HepG2 (cell line): ENCODE data around the gene FBH1. TPM values are rescaled to one million over a fixed set of nuclear protein-coding genes. Genes with fewer than 3 reads are reported as not detected.
A peak's percentile ranks its signal among the peaks of the same experiment; 100 is the strongest.

Experiments
- ATAC-seq: fragments of 200-7000 bp; cut with Tn5 transposase; 3 replicates; pipeline ENCODE4 v1.9.1; 2020; ENCODE audit warnings: mild to moderate bottlenecking, moderate library complexity
- BruUV-seq: library from RNA; stranded (reverse); fragments of 400-500 nt; replicated peaks from 2 replicates; lab custom pipeline; 2021; lab: Mats Ljungman, UMichigan
- CTCF ChIA-PET: fragments of 300-600 bp; formaldehyde crosslinking; extraction: SDS; loops from one replicate; lab custom pipeline; 2021; ENCODE audit warnings: low total read pairs, inconsistent platforms, low intra/inter-chr PET ratio; lab: Yijun Ruan, JAX
- POLR2A ChIA-PET: fragments of 350-600 bp; sonication (Branson Sonifier 250); formaldehyde crosslinking; loops from one replicate; lab custom pipeline; 2020; ENCODE audit warnings: antibody characterized with exemption, inconsistent platforms; lab: Yijun Ruan, JAX
- DNase-seq: peaks from one replicate; pipeline ENCODE4 v3.0.0-alpha.2; 2015; ENCODE audit warnings: low spot score
- FAIRE-seq: peaks from 3 replicates; lab custom pipeline; 2011; peaks lifted over from hg19 to GRCh38; lab: Jason Lieb, UNC
- H2AFZ ChIP-seq: one replicate; pipeline ENCODE4 v1.6.1; 2011; ENCODE audit warnings: low read length, inconsistent platforms
- H3K27ac ChIP-seq: fragments of 300-600 bp; 3 replicates; pipeline ENCODE4 v1.8.0; 2011; ENCODE audit warnings: mixed run types, mild to moderate bottlenecking, mixed read lengths, low read length, inconsistent platforms; ENCODE audit not compliant: insufficient read depth; ENCODE audit errors: extremely low read length
- H3K27me3 ChIP-seq, 2 experiments: fragments of 200-600 bp in 1 of 2; 2 replicates in 1 of 2; 3 replicates in 1 of 2; pipeline versions ENCODE4 v1.6.0 to v1.8.0; 2011; ENCODE audit warnings: low read length in 2 of 2, mild to moderate bottlenecking in 2 of 2, moderate library complexity in 2 of 2, inconsistent platforms in 1 of 2; ENCODE audit not compliant: insufficient read depth in 2 of 2, control insufficient read depth in 1 of 2
- H3K36me3 ChIP-seq, 2 experiments: fragments of 200-600 bp in 1 of 2; replicated peaks in 1 of 2; 2 replicates in 1 of 2; 3 replicates in 1 of 2; pipeline versions ENCODE4 v1.5.1 to v1.8.0; 2011; ENCODE audit warnings: low read length in 2 of 2, inconsistent platforms in 1 of 2; ENCODE audit not compliant: insufficient read depth in 2 of 2, control insufficient read depth in 1 of 2
- H3K4me1 ChIP-seq: 2 replicates; pipeline ENCODE4 v1.5.1; 2012; ENCODE audit warnings: low read length, inconsistent platforms; ENCODE audit not compliant: insufficient read depth
- H3K4me2 ChIP-seq: 2 replicates; pipeline ENCODE4 v1.6.0; 2011; ENCODE audit warnings: low read depth, low read length, inconsistent platforms
- H3K4me3 ChIP-seq, 3 experiments: fragments of 200-600 bp in 1 of 3; sonication (generic), shearing (Covaris generic) in 1 of 3; replicated peaks in 1 of 3; 2 replicates each; pipeline ENCODE4 v1.5.1; 2011 to 2016; ENCODE audit warnings: low read length in 3 of 3, inconsistent platforms in 2 of 3, low read depth in 2 of 3, mild to moderate bottlenecking in 2 of 3, control low read depth in 1 of 3, mixed read lengths in 1 of 3; ENCODE audit not compliant: insufficient read depth in 1 of 3
- H3K79me2 ChIP-seq: one replicate; pipeline ENCODE4 v1.6.1; 2011; ENCODE audit warnings: low read length, inconsistent platforms; ENCODE audit not compliant: insufficient read depth
- H3K9ac ChIP-seq: 2 replicates; pipeline ENCODE4 v1.6.0; 2011; ENCODE audit warnings: mild to moderate bottlenecking, low read depth, low read length, inconsistent platforms; ENCODE audit not compliant: insufficient read depth
- H3K9me3 ChIP-seq: 2 replicates; pipeline ENCODE4 v1.5.1; 2012; ENCODE audit warnings: mild to moderate bottlenecking, low read length
- H4K20me1 ChIP-seq: 2 replicates; pipeline ENCODE4 v1.6.0; 2011; ENCODE audit warnings: inconsistent platforms, mild to moderate bottlenecking, low read length, moderate library complexity; ENCODE audit not compliant: insufficient read depth
- ELK4 ChIP-seq: sonication (generic); formaldehyde crosslinking; IDR thresholded peaks from 2 replicates; pipeline ENCODE4 v1.9.0; 2021; ENCODE audit warnings: missing genetic modification reagents, borderline replicate concordance
- FOXA3 ChIP-seq: IDR thresholded peaks from 2 replicates; pipeline ENCODE4 v1.6.1; 2016; ENCODE audit warnings: missing genetic modification reagents, missing compliant biosample characterization
- HNRNPLL ChIP-seq: fragments of 200-400 bp; formaldehyde crosslinking; IDR thresholded peaks from 2 replicates; pipeline ENCODE4 v1.6.1; 2017; ENCODE audit warnings: mild to moderate bottlenecking, low read depth, low read length; ENCODE audit not compliant: poor library complexity, severe bottlenecking
- MED8 ChIP-seq: sonication (generic); formaldehyde crosslinking; IDR thresholded peaks from 2 replicates; pipeline ENCODE4 v1.8.1; 2023; ENCODE audit warnings: mild to moderate bottlenecking, missing genetic modification reagents; ENCODE audit not compliant: insufficient replicate concordance
- MIXL1 ChIP-seq: IDR thresholded peaks from 2 replicates; pipeline ENCODE4 v1.6.1; 2016
- SALL2 ChIP-seq: sonication (generic); formaldehyde crosslinking; IDR thresholded peaks from 2 replicates; pipeline ENCODE4 v1.8.1; 2023; ENCODE audit warnings: mild to moderate bottlenecking, missing genetic modification reagents, inconsistent platforms
- STAG1 ChIP-seq: sonication (generic); formaldehyde crosslinking; IDR thresholded peaks from 2 replicates; pipeline ENCODE4 v1.4.0; 2020; ENCODE audit warnings: missing genetic modification reagents
- ZNF652 ChIP-seq: IDR thresholded peaks from 2 replicates; pipeline ENCODE4 v1.6.1; 2016; ENCODE audit warnings: low read depth, borderline replicate concordance
- ZNF792 ChIP-seq: IDR thresholded peaks from 2 replicates; pipeline ENCODE4 v1.6.1; 2016
- WGBS: methylation state at CpG from one replicate; pipeline ENCODE4 v1.1.6; 2017; ENCODE audit warnings: low lambda C conversion rate; 5-methylcytosine and 5-hydroxymethylcytosine counted together
- in situ Hi-C: cut with HindIII; loops from 2 replicates; pipeline ENCODE4 v1.10.0; 2017; ENCODE audit warnings: low pct_unique_long_range_greater_than_20kb; ENCODE audit not compliant: extremely low pct_ligation_motif_present
- intact Hi-C: fragments of 100-400 bp; cut with micrococcal nuclease; formaldehyde crosslinking; loops from one replicate; pipeline ENCODE4 v1.10.0; 2022; ENCODE audit not compliant: unreplicated experiment
- polyA plus RNA-seq, 8 experiments: library from polyadenylated mRNA; depleted of rRNA in 3 of 8; stranded (reverse) in 7 of 8; unstranded in 1 of 8; fragments of >200 nt; fragmentation: Illumina TruSeq in 4 of 8; extraction: Trizol in 4 of 8; gene quantifications; 2 replicates each; pipeline versions ENCODE4 v1.2.1 to v1.2.3, GENCODE V29; 2011 to 2016; ENCODE audit warnings: low read depth in 4 of 8, missing spikeins in 1 of 8, mixed read lengths in 1 of 8; ENCODE audit not compliant: insufficient read depth in 1 of 8
- total RNA-seq, 5 experiments: library from RNA; depleted of rRNA; stranded (reverse); fragments of >200 nt; fragmentation: Illumina TruSeq; extraction: Trizol; gene quantifications; 2 replicates each; pipeline ENCODE4 v1.2.3, GENCODE V29; 2016; ENCODE audit warnings: low read depth in 1 of 5
- TF ChIP-seq, protein P1 (sequence below): sonication (generic); formaldehyde crosslinking; IDR thresholded peaks from 2 replicates; pipeline ENCODE4 v1.5.0; 2020; ENCODE audit warnings: mild to moderate bottlenecking, missing genetic modification reagents, moderate library complexity
- TF ChIP-seq, protein P2 (sequence below): sonication (generic); formaldehyde crosslinking; IDR thresholded peaks from 2 replicates; pipeline ENCODE4 v1.5.1; 2020; ENCODE audit warnings: mild to moderate bottlenecking, missing genetic modification reagents, moderate library complexity
- TF ChIP-seq, protein P3 (sequence below): sonication (generic); formaldehyde crosslinking; IDR thresholded peaks from 2 replicates; pipeline ENCODE4 v1.5.0; 2020; ENCODE audit warnings: missing genetic modification reagents

FBH1 gene
- total and polyA plus RNA-seq, 2 of the 13 experiments (the other 11 are each of a cell fraction or from before 2014, with no cell fraction given): 48.8 to 60.3 TPM

GRCh38 chr10:5959581-5960069 lies 69.6 kb downstream of the FBH1 start:
- WGBS: 35% methylated on average over 5 of the region's 10 CpGs
- H3K9me3 ChIP-seq: no peaks in the 10 kb centered on the region
- TF ChIP-seq, protein P1, sequence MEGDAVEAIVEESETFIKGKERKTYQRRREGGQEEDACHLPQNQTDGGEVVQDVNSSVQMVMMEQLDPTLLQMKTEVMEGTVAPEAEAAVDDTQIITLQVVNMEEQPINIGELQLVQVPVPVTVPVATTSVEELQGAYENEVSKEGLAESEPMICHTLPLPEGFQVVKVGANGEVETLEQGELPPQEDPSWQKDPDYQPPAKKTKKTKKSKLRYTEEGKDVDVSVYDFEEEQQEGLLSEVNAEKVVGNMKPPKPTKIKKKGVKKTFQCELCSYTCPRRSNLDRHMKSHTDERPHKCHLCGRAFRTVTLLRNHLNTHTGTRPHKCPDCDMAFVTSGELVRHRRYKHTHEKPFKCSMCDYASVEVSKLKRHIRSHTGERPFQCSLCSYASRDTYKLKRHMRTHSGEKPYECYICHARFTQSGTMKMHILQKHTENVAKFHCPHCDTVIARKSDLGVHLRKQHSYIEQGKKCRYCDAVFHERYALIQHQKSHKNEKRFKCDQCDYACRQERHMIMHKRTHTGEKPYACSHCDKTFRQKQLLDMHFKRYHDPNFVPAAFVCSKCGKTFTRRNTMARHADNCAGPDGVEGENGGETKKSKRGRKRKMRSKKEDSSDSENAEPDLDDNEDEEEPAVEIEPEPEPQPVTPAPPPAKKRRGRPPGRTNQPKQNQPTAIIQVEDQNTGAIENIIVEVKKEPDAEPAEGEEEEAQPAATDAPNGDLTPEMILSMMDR (CRISPR knock-in tag): peak; percentile 62
- TF ChIP-seq STAG1 (CRISPR knock-in tag) (peak; percentile 59), FOXA3 (CRISPR knock-in tag) (no peak), MIXL1 (CRISPR knock-in tag) (no peak)
- H2AFZ ChIP-seq: no peak overlapping the region
- H3K9ac ChIP-seq: no peak overlapping the region
- no peaks in the 10 kb centered on the region for H3K79me2 ChIP-seq
- ChIA-PET POLR2A (no interaction called here), CTCF (no interaction called here)
- DNase-seq (no peak), FAIRE-seq (peak; percentile 18), ATAC-seq (peak; percentile 86)
- H3K27ac ChIP-seq: no peak overlapping the region
- no peaks in the 10 kb centered on the region for H3K36me3 ChIP-seq
- intact Hi-C loops (no loop called here), in situ Hi-C loops (no loop called here)
- no peaks in the 10 kb centered on the region for H3K4me1 ChIP-seq
- BruUV-seq: no TSS peak
- H3K4me2 ChIP-seq: no peak overlapping the region
- peaks cover 0 to 3% of the 10 kb centered on the region in 2 experiments; a peak in 2 of 5 replicates for H3K27me3 ChIP-seq
- no peaks in the 10 kb centered on the region for H4K20me1 ChIP-seq
- H3K4me3 ChIP-seq: no peak overlapping the region

DNA sequence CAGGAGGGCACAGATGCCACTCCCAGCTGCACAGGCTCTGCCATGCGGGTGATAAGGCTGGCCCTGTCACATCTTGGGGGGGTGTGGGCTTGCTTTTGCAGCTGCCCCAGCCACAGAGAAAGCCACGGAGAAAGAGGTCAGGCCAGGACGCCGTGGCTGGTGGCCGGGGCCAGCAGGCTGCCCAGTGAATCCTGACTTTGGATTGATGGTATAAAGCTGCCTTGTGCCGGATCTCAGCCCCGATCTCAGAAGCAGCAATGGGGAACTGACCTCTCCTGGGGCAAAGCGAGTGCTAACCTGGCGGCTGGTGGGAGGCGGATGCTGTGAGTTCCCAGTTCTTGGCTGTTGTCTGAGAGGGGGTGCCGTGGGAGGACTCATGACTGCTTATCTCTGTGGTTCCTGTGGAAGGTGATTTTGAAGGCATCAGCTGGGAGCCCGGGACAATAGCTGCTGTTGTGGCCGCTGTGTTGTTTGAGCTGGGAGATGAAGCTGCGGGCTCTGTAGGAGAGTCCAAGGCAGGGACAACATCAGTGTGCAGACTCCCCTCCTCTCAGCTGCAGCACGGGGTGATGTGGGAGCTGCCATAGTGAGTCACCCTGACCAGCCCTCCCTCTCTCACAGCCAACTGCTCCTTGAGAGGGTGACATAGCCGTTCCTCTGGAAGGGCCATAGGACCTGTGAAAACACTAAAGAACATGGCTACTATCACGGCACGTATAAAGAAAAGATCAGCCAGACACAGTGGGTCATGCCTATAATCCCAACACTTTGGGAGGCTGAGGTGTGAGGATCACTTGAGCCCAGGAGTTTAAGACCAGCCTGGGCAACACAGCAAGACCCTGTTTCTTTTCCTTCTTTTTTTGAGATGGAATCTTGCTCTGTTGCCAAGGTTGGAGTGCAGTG lies 70.3 kb downstream of the FBH1 start:
- H3K27ac ChIP-seq: no peak overlapping the region
- no peaks in the 10 kb centered on the region for H4K20me1 ChIP-seq
- no peak overlapping the region for H3K4me2 ChIP-seq
- no peaks in the 10 kb centered on the region for H3K36me3 ChIP-seq
- no peaks in the 10 kb centered on the region for H3K9me3 ChIP-seq
- H2AFZ ChIP-seq: no peak overlapping the region
- ATAC-seq: peak; percentile 16; the same call in 1 of the 3 replicates
- no peak overlapping the region for H3K4me3 ChIP-seq
- BruUV-seq: no TSS peak
- 65% methylated on average over 9 of the region's 18 CpGs for WGBS
- H3K79me2 ChIP-seq: no peaks in the 10 kb centered on the region
- in situ Hi-C loops: no loop called here
- H3K27me3 ChIP-seq: peaks cover 1 to 3% of the 10 kb centered on the region in 2 experiments; a peak in 2 of 5 replicates
- DNase-seq: no peak
- no peak overlapping the region for H3K9ac ChIP-seq
- CTCF ChIA-PET: no interaction called here
- intact Hi-C loops: no loop called here
- no peak for FAIRE-seq
- no peaks in the 10 kb centered on the region for H3K4me1 ChIP-seq
- POLR2A ChIA-PET: no interaction called here
- TF ChIP-seq, protein P2, sequence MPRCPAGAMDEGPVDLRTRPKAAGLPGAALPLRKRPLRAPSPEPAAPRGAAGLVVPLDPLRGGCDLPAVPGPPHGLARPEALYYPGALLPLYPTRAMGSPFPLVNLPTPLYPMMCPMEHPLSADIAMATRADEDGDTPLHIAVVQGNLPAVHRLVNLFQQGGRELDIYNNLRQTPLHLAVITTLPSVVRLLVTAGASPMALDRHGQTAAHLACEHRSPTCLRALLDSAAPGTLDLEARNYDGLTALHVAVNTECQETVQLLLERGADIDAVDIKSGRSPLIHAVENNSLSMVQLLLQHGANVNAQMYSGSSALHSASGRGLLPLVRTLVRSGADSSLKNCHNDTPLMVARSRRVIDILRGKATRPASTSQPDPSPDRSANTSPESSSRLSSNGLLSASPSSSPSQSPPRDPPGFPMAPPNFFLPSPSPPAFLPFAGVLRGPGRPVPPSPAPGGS (CRISPR knock-in tag): no peak
- TF ChIP-seq SALL2 (CRISPR knock-in tag) (no peak), ELK4 (no peak), MED8 (CRISPR knock-in tag) (no peak), HNRNPLL (no peak), ZNF652 (CRISPR knock-in tag) (no peak), ZNF792 (CRISPR knock-in tag) (no peak)
- TF ChIP-seq, protein P3, sequence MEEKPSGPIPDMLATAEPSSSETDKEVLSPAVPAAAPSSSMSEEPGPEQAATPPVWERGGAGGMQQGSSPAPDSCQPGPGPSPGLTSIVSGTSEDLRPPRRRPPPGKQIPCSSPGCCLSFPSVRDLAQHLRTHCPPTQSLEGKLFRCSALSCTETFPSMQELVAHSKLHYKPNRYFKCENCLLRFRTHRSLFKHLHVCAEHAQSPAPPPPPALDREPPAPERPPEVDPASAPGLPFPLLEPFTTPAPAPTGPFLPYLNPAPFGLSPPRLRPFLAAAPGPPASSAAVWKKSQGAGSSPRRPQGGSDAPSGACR (CRISPR knock-in tag): no peak
